GM21737 (cell line): ENCODE measurements around the gene RAB42.
"Not testable (repeated sequence)": the region's sequence is repeated elsewhere in the genome, so short reads cannot be mapped to it uniquely, and the experiment has no call there.

Source experiments
- ATAC-seq: cut with Tn5 transposase; IDR thresholded peaks from one replicate; pipeline ENCODE4 v1.9.1; 2021; ENCODE audit warnings: mild to moderate bottlenecking, moderate library complexity; ENCODE audit not compliant: unreplicated experiment

Gene RAB42, protein sequence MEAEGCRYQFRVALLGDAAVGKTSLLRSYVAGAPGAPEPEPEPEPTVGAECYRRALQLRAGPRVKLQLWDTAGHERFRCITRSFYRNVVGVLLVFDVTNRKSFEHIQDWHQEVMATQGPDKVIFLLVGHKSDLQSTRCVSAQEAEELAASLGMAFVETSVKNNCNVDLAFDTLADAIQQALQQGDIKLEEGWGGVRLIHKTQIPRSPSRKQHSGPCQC

GRCh38 chr1:28591708-28592320, at the start of gene RAB42:
Gene RAB42, plus strand, starts transcription at chr1:28592265. Its CDS starts 247 bp downstream, at chr1:28592512.
- ATAC-seq, result peak; percentile 23

GRCh38 chr1:28545246-28545628, 46.8 kb upstream of the RAB42 start:
- ATAC-seq, result no peak

- ATAC-seq, result no peak
Measured at GRCh38 chr1:28548318-28548717, 43.7 kb upstream of the RAB42 start.

- ATAC-seq, result no peak
Measured at GRCh38 chr1:28551381-28551780, 40.7 kb upstream of the RAB42 start.

- peak; percentile 83 for ATAC-seq
Measured at GRCh38 chr1:28552758-28553663, 39.1 kb upstream of the RAB42 start, which contains the start of gene TRNAU1AP. Gene TRNAU1AP, plus strand, starts transcription at chr1:28553085. Its CDS starts 26 bp downstream, at chr1:28553111.

- ATAC-seq, result no peak
Measured at GRCh38 chr1:28560886-28561285, 31.2 kb upstream of the RAB42 start.

GRCh38 chr1:28564310-28564709, 27.8 kb upstream of the RAB42 start:
- ATAC-seq, result no peak

DNA sequence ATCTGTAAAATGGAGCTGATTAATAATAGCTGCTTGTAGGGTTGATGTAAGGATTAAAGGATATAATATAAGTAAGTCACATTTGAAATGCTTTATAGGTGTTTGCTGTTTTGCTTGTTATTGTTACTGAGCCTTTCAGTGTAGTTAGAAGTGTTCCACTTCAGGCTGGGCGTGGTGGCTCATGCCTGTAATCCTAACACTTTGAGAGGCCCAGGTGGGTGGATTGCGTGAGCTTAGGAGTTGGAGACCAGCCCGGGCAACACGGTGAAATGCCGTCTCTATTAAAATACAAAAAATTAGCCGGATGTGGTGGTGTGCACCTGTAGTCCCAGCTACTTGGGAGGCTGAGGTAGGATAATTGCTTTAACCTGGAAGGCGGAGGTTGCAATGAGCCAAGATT, 27.0 kb upstream of the RAB42 start:
- ATAC-seq, result no peak

DNA sequence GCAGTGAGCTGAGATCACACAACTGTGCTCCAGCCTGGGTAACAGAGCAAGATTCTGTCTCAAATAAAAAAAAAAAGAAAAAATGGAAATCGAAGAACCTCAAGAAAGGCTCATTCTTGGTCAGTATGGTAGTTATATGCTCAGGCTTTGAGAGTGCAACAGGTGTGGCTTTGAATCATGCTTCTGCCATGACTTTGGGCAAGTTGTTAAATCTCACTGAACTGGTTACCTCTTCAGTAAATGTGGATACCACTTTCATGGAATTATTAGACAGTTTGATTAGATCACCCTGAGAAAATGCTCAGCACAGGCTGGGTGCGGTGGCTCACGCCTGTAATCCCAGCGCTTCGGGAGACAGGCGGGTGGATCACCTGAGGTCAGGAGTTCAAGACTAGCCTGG, 26.3 kb upstream of the RAB42 start:
- ATAC-seq, result no peak

DNA sequence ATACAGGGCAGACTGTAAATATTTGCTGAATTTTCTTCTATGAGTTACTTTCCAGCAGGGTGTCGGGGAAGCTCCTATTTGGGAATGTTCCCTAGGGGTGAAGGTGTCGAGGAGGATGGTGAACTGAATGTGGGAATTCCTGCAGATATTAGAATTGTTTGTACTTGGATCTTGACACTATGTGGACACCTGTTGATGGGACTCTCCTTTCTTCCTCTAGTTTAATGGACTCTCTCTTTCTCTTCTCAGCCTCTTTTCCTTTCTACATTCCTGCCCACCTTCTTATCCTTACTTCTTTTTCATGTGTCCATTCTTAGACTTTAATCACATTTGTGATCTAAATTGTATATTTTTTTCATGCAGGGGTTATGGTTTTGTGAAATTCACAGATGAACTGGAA, 25.1 kb upstream of the RAB42 start:
- ATAC-seq, result no peak

GRCh38 chr1:28571911-28572310, 20.2 kb upstream of the RAB42 start:
- ATAC-seq, result no peak

DNA sequence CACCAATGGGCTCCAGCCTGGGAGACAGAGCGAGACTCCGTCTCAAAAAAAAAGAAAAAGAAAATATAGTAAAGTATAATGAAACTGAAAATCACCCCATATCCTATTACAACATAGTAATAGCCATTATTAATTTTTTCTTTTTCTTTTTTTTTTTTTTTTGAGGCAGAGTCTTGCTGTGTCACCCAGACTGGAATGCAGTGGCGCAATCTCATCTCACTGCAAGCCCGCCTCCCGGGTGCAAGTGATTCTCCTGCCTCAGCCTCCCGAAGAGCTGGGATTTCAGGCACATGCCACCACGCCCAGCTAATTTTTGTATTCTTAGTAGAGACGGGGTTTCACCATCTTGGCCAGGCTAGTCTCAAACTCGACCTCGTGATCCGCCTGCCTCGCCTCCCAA, 19.2 kb upstream of the RAB42 start:
- not testable (repeated sequence) for ATAC-seq

- ATAC-seq, result no peak
Measured at GRCh38 chr1:28573564-28573963, 18.5 kb upstream of the RAB42 start.

GRCh38 chr1:28577052-28577678, 14.9 kb upstream of the RAB42 start:
- ATAC-seq, result no peak

- no peak for ATAC-seq
Measured at GRCh38 chr1:28577738-28578536, 14.1 kb upstream of the RAB42 start.

DNA sequence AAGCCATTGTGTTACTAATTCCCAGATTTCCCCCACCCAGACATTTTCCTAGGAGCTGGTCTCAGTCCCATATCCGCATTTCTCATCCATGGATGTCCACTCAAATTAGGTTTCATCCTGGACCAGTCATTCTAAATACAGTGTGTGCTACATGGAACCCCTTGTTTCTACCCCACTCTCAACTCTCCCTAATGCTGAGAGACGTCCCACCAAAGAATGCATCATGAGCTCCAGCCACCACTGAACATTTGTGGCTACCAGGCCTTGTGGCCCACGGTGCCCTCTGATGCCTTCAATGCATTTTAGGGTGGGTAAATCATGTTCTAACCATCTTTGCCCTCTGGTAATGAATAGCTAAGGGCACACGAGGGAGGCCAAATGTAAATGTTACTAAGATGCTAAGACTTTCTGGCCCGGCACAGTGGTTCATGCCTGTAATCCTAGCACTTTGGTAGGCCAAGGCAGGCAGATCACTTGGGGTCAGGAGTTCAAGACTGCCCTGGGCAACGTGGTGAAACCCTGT, 13.3 kb upstream of the RAB42 start:
- no peak for ATAC-seq

DNA sequence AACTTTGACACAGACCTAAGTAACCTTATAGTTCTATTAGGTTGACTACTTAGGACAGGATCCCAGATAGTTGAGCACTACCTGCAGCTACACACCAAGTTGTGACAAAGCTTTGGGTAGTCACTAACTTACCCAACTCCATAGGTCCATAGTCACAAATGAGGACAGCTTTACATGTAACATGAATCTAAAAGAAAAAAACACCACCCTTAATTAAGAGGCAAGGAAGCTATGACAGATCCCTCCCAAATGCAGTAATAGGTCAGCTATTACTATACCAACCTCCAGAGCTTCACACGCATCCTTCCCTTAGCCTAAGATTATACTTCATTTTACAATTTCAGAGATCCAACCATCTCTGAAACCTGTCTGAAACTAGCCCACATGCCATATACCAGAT, 12.7 kb upstream of the RAB42 start:
- ATAC-seq, result no peak

- ATAC-seq, result peak; percentile 27
Measured at GRCh38 chr1:28580722-28581530, 11.1 kb upstream of the RAB42 start.

DNA sequence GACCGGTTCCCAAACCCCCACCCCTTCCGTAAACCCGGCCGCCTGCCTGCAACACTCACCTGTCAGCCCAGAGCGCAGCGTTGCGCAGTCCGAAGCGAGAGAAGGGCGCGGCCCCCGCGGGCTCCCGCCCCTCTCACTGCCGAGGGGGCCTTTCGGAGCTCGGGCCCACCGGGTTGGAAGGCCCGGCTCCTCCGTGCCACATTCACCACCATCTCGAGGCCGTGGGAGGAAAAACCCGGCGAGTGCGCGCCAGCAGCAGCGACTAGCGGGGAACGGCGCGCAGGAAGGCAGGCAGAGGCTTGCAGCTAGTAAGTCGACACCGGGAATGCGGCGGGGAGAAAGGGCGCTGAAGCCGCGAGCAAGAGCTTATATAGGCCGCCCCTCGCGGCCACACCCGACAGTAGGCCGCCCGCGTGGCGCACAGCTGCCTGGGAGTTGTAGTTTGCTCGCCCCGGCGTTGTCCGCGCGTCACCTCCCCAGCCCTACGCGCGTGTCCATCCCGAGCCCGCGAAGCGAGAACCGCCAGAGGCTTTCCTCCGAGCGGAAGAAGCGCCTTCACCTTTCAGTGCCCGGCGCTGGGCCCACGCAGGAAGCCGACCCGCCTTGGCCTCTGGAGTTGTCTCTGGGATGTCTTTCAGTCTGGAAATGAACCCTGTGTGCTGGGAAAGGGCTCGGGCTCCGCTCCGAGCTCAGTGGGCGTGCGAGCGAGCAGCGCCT, 10.4 kb upstream of the RAB42 start:
- ATAC-seq, result peak; percentile 81
